Calu3 (cell line): ENCODE results near the gene STRIP1. TPM values are rescaled to one million over a fixed set of nuclear protein-coding genes. Genes with fewer than 3 reads are reported as not detected.
A peak's percentile ranks its signal among the peaks of the same experiment; 100 is the strongest.

Experiments
- BruUV-seq: library from RNA; stranded (reverse); fragments of 400-500 nt; replicated peaks from 2 replicates; lab custom pipeline; 2021; lab: Mats Ljungman, UMichigan
- CTCF ChIA-PET: fragments of 300-600 bp; sonication (Branson Sonifier 250); formaldehyde crosslinking; loops from one replicate; lab custom pipeline; 2022; ENCODE audit warnings: antibody characterized with exemption; lab: Charles Lee
- DNase-seq: peaks from one replicate; pipeline ENCODE4 v3.0.0; 2022
- H3K27ac Mint-ChIP-seq: one replicate; pipeline ENCODE4 v1.8.0; 2022; ENCODE audit warnings: mixed read lengths; ENCODE audit not compliant: unreplicated experiment
- H3K27me3 Mint-ChIP-seq: one replicate; pipeline ENCODE4 v1.8.0; 2022; ENCODE audit warnings: mixed read lengths; ENCODE audit not compliant: unreplicated experiment
- H3K36me3 Mint-ChIP-seq: one replicate; pipeline ENCODE4 v1.8.0; 2022; ENCODE audit warnings: mild to moderate bottlenecking, moderate library complexity, mixed read lengths; ENCODE audit not compliant: insufficient read depth, unreplicated experiment
- H3K4me1 Mint-ChIP-seq: one replicate; pipeline ENCODE4 v1.8.0; 2022; ENCODE audit warnings: mild to moderate bottlenecking, low read depth, mixed read lengths; ENCODE audit not compliant: unreplicated experiment
- H3K4me3 Mint-ChIP-seq: one replicate; pipeline ENCODE4 v1.8.0; 2022; ENCODE audit warnings: mild to moderate bottlenecking, low read depth, moderate library complexity, mixed read lengths; ENCODE audit not compliant: unreplicated experiment
- H3K9me3 Mint-ChIP-seq: one replicate; pipeline ENCODE4 v1.8.0; 2022; ENCODE audit warnings: low read depth, mixed read lengths; ENCODE audit not compliant: unreplicated experiment
- CTCF ChIP-seq: fragments of 200-600 bp; IDR thresholded peaks from one replicate; pipeline ENCODE4 v1.8.0; 2022; ENCODE audit warnings: antibody characterized with exemption; ENCODE audit not compliant: unreplicated experiment
- intact Hi-C: fragments of 100-400 bp; cut with micrococcal nuclease; formaldehyde crosslinking; loops from one replicate; pipeline ENCODE4 v1.10.0; 2022; ENCODE audit not compliant: unreplicated experiment
- total RNA-seq: library from RNA; stranded (reverse); gene quantifications from 2 replicates; pipeline ENCODE4 v1.2.3, GENCODE V29; 2022

Gene STRIP1
- total RNA-seq, 1 experiment from 2014 or later = 27.5 TPM

GRCh38 chr1:110050602-110051261, 16.3 kb downstream of the STRIP1 start:
- H3K27me3 Mint-ChIP-seq = no peaks in the 10 kb centered on the region
- H3K9me3 Mint-ChIP-seq = no peaks in the 10 kb centered on the region
- no peak for DNase-seq
- intact Hi-C loops = no loop called here
- TF ChIP-seq CTCF = no peak
- CTCF ChIA-PET = interaction anchor here (1.8 kb wide), 1 partner anchor 21 kb away, joined by 4 read pairs; no protein-coding TSS in a partner anchor
- no peak overlapping the region for H3K27ac Mint-ChIP-seq
- no peak overlapping the region for H3K4me3 Mint-ChIP-seq
- no TSS peak for BruUV-seq
- H3K4me1 Mint-ChIP-seq = peaks cover 10% of the 10 kb centered on the region
- peaks cover 35% of the 10 kb centered on the region for H3K36me3 Mint-ChIP-seq

- no peak for TF ChIP-seq CTCF
- intact Hi-C loops = no loop called here
- no TSS peak for BruUV-seq
- H3K27me3 Mint-ChIP-seq = no peaks in the 10 kb centered on the region
- DNase-seq = no peak
- H3K4me3 Mint-ChIP-seq = no peak overlapping the region
- H3K36me3 Mint-ChIP-seq = peaks cover 32% of the 10 kb centered on the region
- peaks cover 10% of the 10 kb centered on the region for H3K4me1 Mint-ChIP-seq
- no peak overlapping the region for H3K27ac Mint-ChIP-seq
- H3K9me3 Mint-ChIP-seq = no peaks in the 10 kb centered on the region
- CTCF ChIA-PET = interaction anchor here (1.8 kb wide), 1 partner anchor 22 kb away, joined by 4 read pairs; no protein-coding TSS in a partner anchor
These were observed 16.8 kb downstream of the STRIP1 start for GRCh38 chr1:110051262-110051648.

- TF ChIP-seq CTCF = peak; percentile 71
- CTCF ChIA-PET = no interaction called here
- H3K9me3 Mint-ChIP-seq = no peaks in the 10 kb centered on the region
- H3K27me3 Mint-ChIP-seq = no peaks in the 10 kb centered on the region
- H3K4me1 Mint-ChIP-seq = peaks cover 3% of the 10 kb centered on the region
- intact Hi-C loops = no loop called here
- H3K4me3 Mint-ChIP-seq = no peak overlapping the region
- H3K27ac Mint-ChIP-seq = no peak overlapping the region
- BruUV-seq = no TSS peak
- peak; percentile 68 for DNase-seq
- H3K36me3 Mint-ChIP-seq = peaks cover 24% of the 10 kb centered on the region
These were observed 19.4 kb downstream of the STRIP1 start for GRCh38 chr1:110053552-110054428.

GRCh38 chr1:110055493-110056284, 21.3 kb downstream of the STRIP1 start:
- H3K4me1 Mint-ChIP-seq = no peaks in the 10 kb centered on the region
- BruUV-seq = no TSS peak
- TF ChIP-seq CTCF = no peak
- intact Hi-C loops = no loop called here
- no peaks in the 10 kb centered on the region for H3K27me3 Mint-ChIP-seq
- H3K4me3 Mint-ChIP-seq = no peak overlapping the region
- H3K9me3 Mint-ChIP-seq = no peaks in the 10 kb centered on the region
- CTCF ChIA-PET = no interaction called here
- DNase-seq = no peak
- H3K27ac Mint-ChIP-seq = no peak overlapping the region
- peaks cover 24% of the 10 kb centered on the region for H3K36me3 Mint-ChIP-seq
